ENCODE data around the gene VPS39.

DNA sequence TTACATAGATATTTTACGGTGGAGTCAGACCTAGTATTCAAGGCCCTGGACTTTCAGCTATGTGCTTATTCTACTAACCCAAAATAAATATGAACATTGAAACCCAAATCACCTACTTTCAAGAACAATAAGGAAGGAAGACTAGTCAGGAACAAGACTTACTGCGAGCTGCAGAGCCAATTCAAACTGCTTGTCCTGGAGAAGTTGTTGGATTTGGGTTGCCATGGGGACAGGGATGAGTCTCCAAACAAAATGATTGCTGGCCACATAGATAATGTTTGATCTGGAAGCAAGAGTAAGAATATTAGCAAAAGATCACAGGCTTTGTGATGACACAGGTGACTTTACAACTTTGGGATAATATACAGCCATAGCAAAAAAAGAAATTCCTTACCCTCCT lies 30.0 kb downstream of the VPS39 start:
- TF ChIP-seq, protein P1, sequence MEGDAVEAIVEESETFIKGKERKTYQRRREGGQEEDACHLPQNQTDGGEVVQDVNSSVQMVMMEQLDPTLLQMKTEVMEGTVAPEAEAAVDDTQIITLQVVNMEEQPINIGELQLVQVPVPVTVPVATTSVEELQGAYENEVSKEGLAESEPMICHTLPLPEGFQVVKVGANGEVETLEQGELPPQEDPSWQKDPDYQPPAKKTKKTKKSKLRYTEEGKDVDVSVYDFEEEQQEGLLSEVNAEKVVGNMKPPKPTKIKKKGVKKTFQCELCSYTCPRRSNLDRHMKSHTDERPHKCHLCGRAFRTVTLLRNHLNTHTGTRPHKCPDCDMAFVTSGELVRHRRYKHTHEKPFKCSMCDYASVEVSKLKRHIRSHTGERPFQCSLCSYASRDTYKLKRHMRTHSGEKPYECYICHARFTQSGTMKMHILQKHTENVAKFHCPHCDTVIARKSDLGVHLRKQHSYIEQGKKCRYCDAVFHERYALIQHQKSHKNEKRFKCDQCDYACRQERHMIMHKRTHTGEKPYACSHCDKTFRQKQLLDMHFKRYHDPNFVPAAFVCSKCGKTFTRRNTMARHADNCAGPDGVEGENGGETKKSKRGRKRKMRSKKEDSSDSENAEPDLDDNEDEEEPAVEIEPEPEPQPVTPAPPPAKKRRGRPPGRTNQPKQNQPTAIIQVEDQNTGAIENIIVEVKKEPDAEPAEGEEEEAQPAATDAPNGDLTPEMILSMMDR (conservative IDR thresholded peaks at IDR 0.05 in 1 of 2, IDR thresholded peaks at IDR 0.05 in 1 of 2; ENCODE audit: extremely low read depth in 1 of 2, insufficient read depth in 1 of 2, low read depth in 1 of 2, low read length in 2 of 2): no peak
- TF ChIP-seq EZH2 (IDR thresholded peaks at IDR 0.05; ENCODE audit: borderline replicate concordance, low read length): no peak
